Lower lobe of right lung (tissue), 2 donors: Measurements from ENCODE around the gene CASD1. TPM values are rescaled to one million over a fixed set of nuclear protein-coding genes. Genes with fewer than 3 reads are reported as not detected.

Experiments
- ATAC-seq, 2 donors: fragments of 200-7000 bp; cut with Tn5 transposase; one replicate each; pipeline ENCODE4 v1.9.1; 2020 to 2022; ENCODE audit warnings: mild to moderate bottlenecking in 2 of 2, moderate library complexity in 2 of 2
- DNase-seq: peaks from one replicate; pipeline ENCODE4 v3.0.0-alpha.2; 2020
- H3K27ac ChIP-seq: fragments of 200-600 bp; one replicate; pipeline ENCODE4 v1.8.0; 2022
- H3K27me3 ChIP-seq: fragments of 200-600 bp; one replicate; pipeline ENCODE4 v1.8.0; 2022; ENCODE audit warnings: low read depth
- H3K36me3 ChIP-seq: fragments of 200-600 bp; one replicate; pipeline ENCODE4 v1.8.0; 2022; ENCODE audit warnings: mild to moderate bottlenecking
- H3K4me1 ChIP-seq: fragments of 200-600 bp; one replicate; pipeline ENCODE4 v1.8.0; 2022
- H3K4me3 ChIP-seq: fragments of 200-600 bp; one replicate; pipeline ENCODE4 v1.8.0; 2022; ENCODE audit warnings: mild to moderate bottlenecking
- H3K9me3 ChIP-seq: fragments of 200-600 bp; one replicate; pipeline ENCODE4 v1.8.0; 2022
- intact Hi-C: fragments of 100-400 bp; cut with DNase I; formaldehyde crosslinking; loops from one replicate; pipeline ENCODE4 v1.11.0; 2022
- total RNA-seq: library from RNA; stranded (reverse); fragmentation: NEBNext Ultra II Directional; extraction: Animal tissue kit (Norgen Biotek cat#: 25700); gene quantifications from one replicate; pipeline ENCODE4 v1.2.1, GENCODE V29; 2021
- TF ChIP-seq, protein P1 (sequence below): fragments of 200-600 bp; IDR thresholded peaks from one replicate; pipeline ENCODE4 v1.8.0; 2022; ENCODE audit warnings: antibody characterized with exemption, mild to moderate bottlenecking
- donor health status: DM: no; HTN: yes; CAD: no; lungs with severe emphysema.

CASD1 gene
- total RNA-seq, 1 donor from 2014 or later: 27.3 TPM

DNA sequence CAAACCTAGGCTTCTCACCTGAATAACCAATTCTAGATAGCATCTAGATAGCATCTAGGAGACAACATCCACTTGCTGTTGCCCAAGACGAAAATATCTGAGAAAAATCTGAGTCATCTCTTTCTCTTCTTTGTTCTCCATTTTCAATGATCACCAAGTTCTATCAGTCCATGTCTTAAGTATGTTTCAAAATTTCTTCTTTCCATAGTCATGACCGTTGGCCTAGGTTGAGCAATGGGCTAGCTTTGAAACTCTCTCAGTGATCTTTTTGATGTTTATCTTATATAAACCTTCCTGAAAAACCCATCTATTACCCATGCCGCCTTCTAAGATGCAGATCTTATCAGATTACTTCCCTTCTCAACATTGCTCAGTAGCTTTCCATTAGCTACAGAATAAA, 23.4 kb upstream of the CASD1 start:
- Histone ChIP-seq H3K36me3 (no peaks in the 10 kb centered on the region), H3K9me3 (no peaks in the 10 kb centered on the region), H3K27me3 (peaks cover 6% of the 10 kb centered on the region), H3K4me1 (no peaks in the 10 kb centered on the region), H3K27ac (no peak overlapping the region), H3K4me3 (no peak overlapping the region)
- ATAC-seq (no peak), DNase-seq (no peak)
- TF ChIP-seq, protein P1, sequence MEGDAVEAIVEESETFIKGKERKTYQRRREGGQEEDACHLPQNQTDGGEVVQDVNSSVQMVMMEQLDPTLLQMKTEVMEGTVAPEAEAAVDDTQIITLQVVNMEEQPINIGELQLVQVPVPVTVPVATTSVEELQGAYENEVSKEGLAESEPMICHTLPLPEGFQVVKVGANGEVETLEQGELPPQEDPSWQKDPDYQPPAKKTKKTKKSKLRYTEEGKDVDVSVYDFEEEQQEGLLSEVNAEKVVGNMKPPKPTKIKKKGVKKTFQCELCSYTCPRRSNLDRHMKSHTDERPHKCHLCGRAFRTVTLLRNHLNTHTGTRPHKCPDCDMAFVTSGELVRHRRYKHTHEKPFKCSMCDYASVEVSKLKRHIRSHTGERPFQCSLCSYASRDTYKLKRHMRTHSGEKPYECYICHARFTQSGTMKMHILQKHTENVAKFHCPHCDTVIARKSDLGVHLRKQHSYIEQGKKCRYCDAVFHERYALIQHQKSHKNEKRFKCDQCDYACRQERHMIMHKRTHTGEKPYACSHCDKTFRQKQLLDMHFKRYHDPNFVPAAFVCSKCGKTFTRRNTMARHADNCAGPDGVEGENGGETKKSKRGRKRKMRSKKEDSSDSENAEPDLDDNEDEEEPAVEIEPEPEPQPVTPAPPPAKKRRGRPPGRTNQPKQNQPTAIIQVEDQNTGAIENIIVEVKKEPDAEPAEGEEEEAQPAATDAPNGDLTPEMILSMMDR: no peak
- intact Hi-C loops: no loop called here

DNA sequence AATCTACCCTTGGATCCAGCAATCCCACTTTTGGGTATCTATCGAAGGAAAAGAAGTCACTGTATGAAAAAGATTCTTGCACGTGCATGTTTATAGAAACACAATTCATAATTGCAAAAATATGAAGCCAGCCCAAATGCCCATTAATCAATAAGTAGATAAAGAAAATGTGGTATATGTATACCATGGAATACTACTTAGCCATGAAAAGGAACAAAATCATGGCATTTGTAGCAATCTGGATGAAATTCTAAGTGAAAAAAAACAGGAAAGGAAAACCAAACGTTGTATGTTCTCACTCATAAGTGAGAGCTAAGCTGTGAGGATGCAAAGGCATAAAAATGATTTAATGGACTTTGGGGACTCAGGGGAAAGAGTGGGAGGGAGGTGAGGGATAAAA, 18.2 kb upstream of the CASD1 start:
- ATAC-seq: no peak
- H3K27ac ChIP-seq: no peak overlapping the region

DNA sequence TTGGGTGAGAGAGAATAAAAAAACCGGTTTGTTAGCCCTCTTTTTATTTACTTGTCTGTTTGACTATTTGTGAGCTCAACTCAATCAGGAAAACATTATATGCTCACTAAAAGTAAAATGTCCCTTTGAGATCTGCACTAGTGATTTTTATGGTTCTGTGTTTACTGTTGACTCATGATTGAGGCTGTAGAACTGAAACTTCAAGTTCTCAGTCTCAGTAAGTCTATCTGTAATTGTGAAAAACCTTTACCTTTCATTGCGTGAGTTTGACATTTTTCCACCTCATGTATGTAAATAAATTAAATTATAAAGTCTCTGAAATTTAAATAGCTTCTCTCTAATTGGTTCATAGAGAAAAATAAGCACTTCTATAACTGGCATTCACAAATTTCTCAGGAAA, 17.0 kb upstream of the CASD1 start:
- no peak overlapping the region for H3K27ac ChIP-seq
- ATAC-seq (no peak), DNase-seq (no peak)
- H3K4me3 ChIP-seq: no peak overlapping the region
- H3K36me3 ChIP-seq: no peaks in the 10 kb centered on the region
- H3K27me3 ChIP-seq: peaks cover 6% of the 10 kb centered on the region
- H3K4me1 ChIP-seq: no peaks in the 10 kb centered on the region
- TF ChIP-seq, protein P1: no peak
- no peaks in the 10 kb centered on the region for H3K9me3 ChIP-seq
- intact Hi-C loops: no loop called here

More for the DNA sequence above, 18.2 kb upstream of the CASD1 start:
- no peak overlapping the region for H3K4me3 ChIP-seq
- H3K36me3 ChIP-seq: no peaks in the 10 kb centered on the region
- no peaks in the 10 kb centered on the region for H3K4me1 ChIP-seq
- TF ChIP-seq, protein P1: no peak
- intact Hi-C loops: no loop called here
- no peak for DNase-seq
- H3K9me3 ChIP-seq: no peaks in the 10 kb centered on the region
- peaks cover 6% of the 10 kb centered on the region for H3K27me3 ChIP-seq

DNA sequence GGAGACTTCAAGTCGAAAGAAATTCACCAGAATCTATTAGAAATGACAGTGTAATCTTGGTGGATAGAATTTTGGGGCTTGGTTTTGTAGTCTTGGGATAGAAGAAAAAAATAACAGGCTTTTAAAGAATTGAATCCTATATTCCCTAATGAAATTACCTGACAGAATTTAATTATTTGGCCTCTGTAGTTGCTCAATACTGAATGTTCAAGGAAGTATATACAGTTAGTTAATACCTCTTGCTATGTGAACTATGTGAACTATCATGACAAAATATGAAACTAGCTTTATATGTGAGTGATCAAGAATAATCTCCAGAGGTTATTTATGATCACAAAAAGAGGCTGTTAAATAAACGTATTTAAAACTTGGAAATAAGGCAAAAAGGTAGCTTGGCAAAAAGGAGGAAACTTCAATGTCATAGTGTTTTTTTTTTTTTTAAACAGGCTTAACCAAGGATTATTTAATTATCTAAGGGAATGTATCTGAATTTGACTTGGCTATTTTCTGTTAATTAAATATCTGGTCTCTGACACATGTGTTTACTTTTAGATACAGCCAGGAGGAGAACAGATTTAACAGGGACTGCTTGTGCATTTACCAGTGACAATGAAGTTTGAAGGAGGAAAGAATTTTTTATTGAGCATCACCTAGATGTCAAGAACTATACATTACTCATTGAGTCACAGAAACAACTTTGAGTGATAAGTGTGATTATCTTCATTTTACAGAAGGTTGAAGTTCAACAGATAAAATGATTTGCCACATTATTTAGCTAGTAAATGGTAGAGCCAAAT, 11.5 kb upstream of the CASD1 start:
- intact Hi-C loops: no loop called here
- H3K4me3 ChIP-seq: no peak overlapping the region
- no peak overlapping the region for H3K27ac ChIP-seq
- H3K4me1 ChIP-seq: no peaks in the 10 kb centered on the region
- H3K36me3 ChIP-seq: no peaks in the 10 kb centered on the region
- no peaks in the 10 kb centered on the region for H3K9me3 ChIP-seq
- no peaks in the 10 kb centered on the region for H3K27me3 ChIP-seq
- no peak for DNase-seq
- ATAC-seq: no peak
- TF ChIP-seq, protein P1: no peak

DNA sequence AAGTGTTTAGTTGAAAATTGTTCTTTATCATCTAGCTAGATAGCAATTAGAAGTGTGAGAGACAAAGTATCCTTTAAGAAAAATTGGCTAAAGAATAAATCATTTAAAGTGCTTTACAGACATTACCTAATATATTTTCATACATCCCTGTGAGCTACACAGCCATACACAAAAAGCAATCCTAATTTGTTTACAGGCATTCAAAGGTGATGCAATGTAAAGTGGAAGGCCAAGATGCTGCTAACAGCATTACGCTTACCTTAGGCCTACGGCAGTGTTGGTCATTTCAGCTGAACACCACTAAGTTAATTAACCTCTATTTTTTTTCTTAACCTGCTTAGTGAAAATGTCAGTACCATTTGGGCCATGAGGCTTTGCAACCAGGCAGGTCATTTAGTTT, 10.7 kb upstream of the CASD1 start:
- H3K27me3 ChIP-seq: no peaks in the 10 kb centered on the region
- ATAC-seq: no peak
- intact Hi-C loops: no loop called here
- TF ChIP-seq, protein P1: no peak
- H3K36me3 ChIP-seq: no peaks in the 10 kb centered on the region
- no peaks in the 10 kb centered on the region for H3K4me1 ChIP-seq
- H3K4me3 ChIP-seq: no peak overlapping the region
- no peak for DNase-seq
- H3K9me3 ChIP-seq: no peaks in the 10 kb centered on the region
- H3K27ac ChIP-seq: no peak overlapping the region
